Testis (tissue), 2 donors: ENCODE results near the gene MAST4.

Experiments
- POLR2A ChIP-seq: fragments of 450-650 bp; IDR thresholded peaks from one replicate; pipeline ENCODE4 v1.6.1; 2017; ENCODE audit warnings: antibody characterized with exemption, mild to moderate bottlenecking, moderate library complexity
- TF ChIP-seq, protein P1 (sequence below), 3 experiments: fragments of 450-650 bp in 2 of 3; fragments of 200-600 bp in 1 of 3; sonication (generic) in 1 of 3; IDR thresholded peaks; one replicate each; pipeline ENCODE4 v1.5.1; 2016 to 2019; ENCODE audit warnings: antibody characterized with exemption in 3 of 3, mild to moderate bottlenecking in 2 of 3, moderate library complexity in 1 of 3

DNA sequence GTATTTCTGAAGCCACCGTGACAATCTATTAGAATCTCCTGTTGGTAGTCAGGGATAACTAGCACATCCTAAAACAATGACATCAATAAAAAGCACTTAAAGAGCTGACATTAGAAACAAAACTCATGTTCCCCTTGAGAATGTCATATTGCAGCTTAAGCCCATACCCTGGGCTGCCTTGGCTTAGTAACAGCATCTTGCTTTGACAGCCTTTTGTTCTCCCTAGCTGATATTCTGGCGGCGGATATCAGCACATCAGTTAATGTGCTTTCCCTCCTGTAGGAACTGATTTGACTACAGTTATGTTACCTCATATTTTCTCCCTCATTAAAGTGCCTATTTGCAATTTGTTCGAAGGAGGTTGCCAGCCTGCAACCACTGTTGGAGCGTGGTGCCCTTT lies 386.3 kb downstream of the MAST4 start:
- TF ChIP-seq POLR2A = no peak
- TF ChIP-seq, protein P1, sequence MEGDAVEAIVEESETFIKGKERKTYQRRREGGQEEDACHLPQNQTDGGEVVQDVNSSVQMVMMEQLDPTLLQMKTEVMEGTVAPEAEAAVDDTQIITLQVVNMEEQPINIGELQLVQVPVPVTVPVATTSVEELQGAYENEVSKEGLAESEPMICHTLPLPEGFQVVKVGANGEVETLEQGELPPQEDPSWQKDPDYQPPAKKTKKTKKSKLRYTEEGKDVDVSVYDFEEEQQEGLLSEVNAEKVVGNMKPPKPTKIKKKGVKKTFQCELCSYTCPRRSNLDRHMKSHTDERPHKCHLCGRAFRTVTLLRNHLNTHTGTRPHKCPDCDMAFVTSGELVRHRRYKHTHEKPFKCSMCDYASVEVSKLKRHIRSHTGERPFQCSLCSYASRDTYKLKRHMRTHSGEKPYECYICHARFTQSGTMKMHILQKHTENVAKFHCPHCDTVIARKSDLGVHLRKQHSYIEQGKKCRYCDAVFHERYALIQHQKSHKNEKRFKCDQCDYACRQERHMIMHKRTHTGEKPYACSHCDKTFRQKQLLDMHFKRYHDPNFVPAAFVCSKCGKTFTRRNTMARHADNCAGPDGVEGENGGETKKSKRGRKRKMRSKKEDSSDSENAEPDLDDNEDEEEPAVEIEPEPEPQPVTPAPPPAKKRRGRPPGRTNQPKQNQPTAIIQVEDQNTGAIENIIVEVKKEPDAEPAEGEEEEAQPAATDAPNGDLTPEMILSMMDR (IDR thresholded peaks at IDR 0.05) = no peak
